ENCODE results near the gene TMEM214. TPM values are rescaled to one million over a fixed set of nuclear protein-coding genes. Genes with fewer than 3 reads are reported as not detected.
A peak's percentile ranks its signal among the peaks of the same experiment; 100 is the strongest.

TMEM214 gene
- total and polyA plus RNA-seq, 2 of the 8 experiments (the other 6 are each of a cell fraction or from before 2014, with no cell fraction given): 49.7 to 71.0 TPM

GRCh38 chr2:27016801-27017325 is 15.9 kb upstream of the TMEM214 start (continued):
- TF ChIP-seq MAFK (IDR thresholded peaks at IDR 0.05; ENCODE audit: low read depth, low read length): no peak
- no peak for TF ChIP-seq RNF2 (IDR thresholded peaks at IDR 0.05; ENCODE audit: borderline replicate concordance, low read depth, low read length, missing control alignments, poor library complexity, severe bottlenecking)
- TF ChIP-seq KDM5A (IDR thresholded peaks at IDR 0.05; ENCODE audit: low read length): no peak
- TF ChIP-seq SAP30 (IDR thresholded peaks at IDR 0.05; ENCODE audit: insufficient read depth, insufficient replicate concordance, low read length): no peak
- no peak for TF ChIP-seq PHF8 (conservative IDR thresholded peaks at IDR 0.05; ENCODE audit: low read depth, low read length)
- no peak for TF ChIP-seq SP4 (IDR thresholded peaks at IDR 0.05; ENCODE audit: low read length)
- TF ChIP-seq EZH2 (IDR thresholded peaks at IDR 0.05; ENCODE audit: low read depth, low read length, severe bottlenecking): no peak
- no peak; a peak in 1 of 4 replicates for TF ChIP-seq SIN3A (conservative IDR thresholded peaks at IDR 0.05 in 1 of 2, IDR thresholded peaks at IDR 0.05 in 1 of 2; ENCODE audit: low read depth in 1 of 2, low read length in 2 of 2)
- no peak for TF ChIP-seq ATF3 (IDR thresholded peaks at IDR 0.05; ENCODE audit: insufficient read depth, low read depth, low read length)
- peak; percentile 23; the same call in 1 of the 2 replicates for TF ChIP-seq EGR1 (IDR thresholded peaks at IDR 0.05; ENCODE audit: borderline replicate concordance, low read depth, low read length)
- peak; percentile 98 for TF ChIP-seq SP1 (IDR thresholded peaks at IDR 0.05; ENCODE audit: low read depth, low read length)
- TF ChIP-seq HDAC6 (IDR thresholded peaks at IDR 0.05; ENCODE audit: low read depth, low read length): no peak
- no peak for TF ChIP-seq BCL11A (IDR thresholded peaks at IDR 0.05; ENCODE audit: low read depth in 2 of 2, low read length in 2 of 2)

All from H1 (cell line).